ENCODE data around the gene EXOC8.

DNA sequence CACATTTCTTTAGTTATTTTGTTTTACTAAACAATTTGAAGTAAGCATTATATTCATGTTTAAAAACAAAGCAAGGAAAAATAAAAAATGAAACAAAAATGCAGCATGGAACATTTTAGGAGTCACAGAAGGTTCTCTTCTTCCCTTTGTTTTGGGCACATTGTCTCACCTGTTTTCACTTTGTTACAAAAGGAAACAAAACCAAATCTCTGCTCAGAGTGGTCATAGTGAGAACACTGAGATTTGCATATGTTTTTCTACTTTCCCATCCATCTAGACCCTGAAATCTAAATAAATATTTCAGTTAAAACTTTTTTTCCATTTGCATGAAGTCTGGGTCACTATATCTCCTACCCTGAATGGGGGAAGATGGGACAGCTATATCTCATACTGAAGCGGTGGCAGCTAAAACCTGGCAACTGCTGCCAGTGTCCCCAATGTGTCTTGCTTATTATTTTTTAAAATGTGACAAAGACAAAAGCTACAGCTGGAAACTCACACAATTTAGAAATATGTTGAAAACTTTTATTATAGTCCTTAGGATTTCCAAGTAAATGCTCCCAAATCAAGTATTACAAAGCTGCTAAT is 3.5 kb downstream of the EXOC8 start:
- TF ChIP-seq EZH2 (IDR thresholded peaks at IDR 0.05; ENCODE audit: insufficient read depth, poor library complexity, severe bottlenecking) (no peak), EZH2phosphoT487 (IDR thresholded peaks at IDR 0.05; ENCODE audit: insufficient read depth, low read depth) (no peak)
